GM12865 (cell line): Measurements from ENCODE around the gene RYR3.

Experiments
- DNase-seq: peaks from one replicate; pipeline ENCODE4 v3.0.0; 2010; ENCODE audit warnings: low read depth
- H3K4me3 ChIP-seq: 2 replicates; pipeline ENCODE4 v1.5.1; 2011; ENCODE audit warnings: mild to moderate bottlenecking, low read depth, low read length, control low read depth
- CTCF ChIP-seq: IDR thresholded peaks from 2 replicates; pipeline ENCODE4 v1.5.1; 2011; ENCODE audit warnings: low read length, control low read depth, low read depth, inconsistent platforms; ENCODE audit not compliant: insufficient read depth; ENCODE audit errors: missing control alignments

RYR3 gene

GRCh38 chr15:33679061-33679460 is 368.3 kb downstream of the RYR3 start:
- H3K4me3 ChIP-seq: no peak overlapping the region
- no peak for TF ChIP-seq CTCF
- no peak for DNase-seq

GRCh38 chr15:33680336-33680735 is 369.6 kb downstream of the RYR3 start:
- TF ChIP-seq CTCF: no peak
- DNase-seq: no peak
- H3K4me3 ChIP-seq: no peak overlapping the region

GRCh38 chr15:33693166-33693800 is 382.5 kb downstream of the RYR3 start:
- no peak overlapping the region for H3K4me3 ChIP-seq
- DNase-seq: no peak

GRCh38 chr15:33698126-33698525 is 387.4 kb downstream of the RYR3 start:
- DNase-seq: no peak
- no peak for TF ChIP-seq CTCF
- H3K4me3 ChIP-seq: no peak overlapping the region

More at GRCh38 chr15:33693166-33693800, 382.5 kb downstream of the RYR3 start:
- no peak for TF ChIP-seq CTCF

GRCh38 chr15:33699145-33699544 is 388.4 kb downstream of the RYR3 start:
- DNase-seq: no peak
- H3K4me3 ChIP-seq: no peak overlapping the region
- TF ChIP-seq CTCF: no peak

GRCh38 chr15:33699691-33700447 is 389.1 kb downstream of the RYR3 start:
- no peak overlapping the region for H3K4me3 ChIP-seq
- TF ChIP-seq CTCF: no peak
- DNase-seq: peak; percentile 3

GRCh38 chr15:33700695-33701303 is 390.0 kb downstream of the RYR3 start:
- H3K4me3 ChIP-seq: no peak overlapping the region
- DNase-seq: peak; percentile 80
- TF ChIP-seq CTCF: peak; percentile 94
